C4-2B (cell line): ENCODE measurements around the gene SLC38A1.

ENCODE experiments used
- H3K27ac ChIP-seq: fragments of 450-650 bp; 2 replicates; pipeline ENCODE4 v1.5.1; 2017
- ZFX ChIP-seq: fragments of 450-650 bp; IDR thresholded peaks from 2 replicates; pipeline ENCODE4 v1.6.1; 2017
- TF ChIP-seq, protein P1 (sequence below): fragments of 450-650 bp; conservative IDR thresholded peaks from 2 replicates; pipeline ENCODE4 v1.5.1; 2017; ENCODE audit warnings: mild to moderate bottlenecking

SLC38A1 gene

DNA sequence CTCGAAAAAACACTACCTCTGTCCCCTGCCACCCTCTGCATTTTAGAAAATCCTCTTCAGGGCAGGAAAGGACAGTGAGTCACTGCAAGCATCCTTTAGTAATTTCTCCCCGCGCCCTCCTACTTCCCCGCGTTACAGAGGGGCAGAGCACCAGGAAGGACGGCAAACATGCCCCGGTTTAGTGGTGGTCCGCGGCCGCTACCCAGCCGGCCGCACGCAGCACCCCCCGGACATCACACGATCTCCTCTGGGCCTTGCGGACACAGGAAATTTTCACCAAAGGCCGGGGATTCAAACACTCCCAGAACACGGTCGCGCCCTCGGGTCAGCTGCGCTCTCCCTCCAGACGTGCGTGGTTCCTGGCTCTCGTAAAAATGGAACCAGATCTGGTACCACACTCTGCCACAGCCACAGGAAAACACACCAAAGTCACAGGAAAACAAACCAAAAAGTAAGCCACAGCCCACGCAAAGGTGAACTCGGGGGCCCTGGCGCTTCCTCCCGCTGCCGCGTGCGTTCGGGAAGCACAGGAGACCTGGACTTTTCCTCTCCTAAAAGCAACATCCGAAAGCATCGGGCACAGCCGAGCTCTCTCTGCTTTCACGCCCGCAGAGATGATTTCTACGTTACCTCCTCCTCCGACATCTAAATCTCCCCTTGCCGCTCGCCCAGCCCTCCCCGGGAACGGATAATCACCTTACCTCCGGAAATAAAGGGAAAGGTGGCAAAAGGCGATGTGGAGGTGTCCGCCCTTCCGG is 839 bp downstream of the SLC38A1 start:
- H3K27ac ChIP-seq, result peak overlapping the region; percentile 92
- TF ChIP-seq ZFX, result no peak
- TF ChIP-seq, protein P1, sequence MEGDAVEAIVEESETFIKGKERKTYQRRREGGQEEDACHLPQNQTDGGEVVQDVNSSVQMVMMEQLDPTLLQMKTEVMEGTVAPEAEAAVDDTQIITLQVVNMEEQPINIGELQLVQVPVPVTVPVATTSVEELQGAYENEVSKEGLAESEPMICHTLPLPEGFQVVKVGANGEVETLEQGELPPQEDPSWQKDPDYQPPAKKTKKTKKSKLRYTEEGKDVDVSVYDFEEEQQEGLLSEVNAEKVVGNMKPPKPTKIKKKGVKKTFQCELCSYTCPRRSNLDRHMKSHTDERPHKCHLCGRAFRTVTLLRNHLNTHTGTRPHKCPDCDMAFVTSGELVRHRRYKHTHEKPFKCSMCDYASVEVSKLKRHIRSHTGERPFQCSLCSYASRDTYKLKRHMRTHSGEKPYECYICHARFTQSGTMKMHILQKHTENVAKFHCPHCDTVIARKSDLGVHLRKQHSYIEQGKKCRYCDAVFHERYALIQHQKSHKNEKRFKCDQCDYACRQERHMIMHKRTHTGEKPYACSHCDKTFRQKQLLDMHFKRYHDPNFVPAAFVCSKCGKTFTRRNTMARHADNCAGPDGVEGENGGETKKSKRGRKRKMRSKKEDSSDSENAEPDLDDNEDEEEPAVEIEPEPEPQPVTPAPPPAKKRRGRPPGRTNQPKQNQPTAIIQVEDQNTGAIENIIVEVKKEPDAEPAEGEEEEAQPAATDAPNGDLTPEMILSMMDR, result no peak

DNA sequence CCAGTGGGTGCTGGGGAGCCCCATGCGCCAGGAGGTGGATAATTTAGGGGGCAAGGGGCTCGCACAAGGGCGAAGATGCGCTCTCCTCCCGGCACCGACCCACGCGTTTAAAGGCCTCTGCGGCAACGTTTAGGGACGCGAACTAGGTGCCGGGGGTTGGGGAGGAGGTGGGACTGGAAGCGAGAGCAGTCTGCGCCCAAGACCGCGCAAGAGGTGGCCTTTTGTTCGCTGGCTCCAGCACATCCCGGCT is 1.3 kb downstream of the SLC38A1 start:
- H3K27ac ChIP-seq, result peak overlapping the region; percentile 92
- TF ChIP-seq, protein P1, result no peak
- TF ChIP-seq ZFX, result no peak

DNA sequence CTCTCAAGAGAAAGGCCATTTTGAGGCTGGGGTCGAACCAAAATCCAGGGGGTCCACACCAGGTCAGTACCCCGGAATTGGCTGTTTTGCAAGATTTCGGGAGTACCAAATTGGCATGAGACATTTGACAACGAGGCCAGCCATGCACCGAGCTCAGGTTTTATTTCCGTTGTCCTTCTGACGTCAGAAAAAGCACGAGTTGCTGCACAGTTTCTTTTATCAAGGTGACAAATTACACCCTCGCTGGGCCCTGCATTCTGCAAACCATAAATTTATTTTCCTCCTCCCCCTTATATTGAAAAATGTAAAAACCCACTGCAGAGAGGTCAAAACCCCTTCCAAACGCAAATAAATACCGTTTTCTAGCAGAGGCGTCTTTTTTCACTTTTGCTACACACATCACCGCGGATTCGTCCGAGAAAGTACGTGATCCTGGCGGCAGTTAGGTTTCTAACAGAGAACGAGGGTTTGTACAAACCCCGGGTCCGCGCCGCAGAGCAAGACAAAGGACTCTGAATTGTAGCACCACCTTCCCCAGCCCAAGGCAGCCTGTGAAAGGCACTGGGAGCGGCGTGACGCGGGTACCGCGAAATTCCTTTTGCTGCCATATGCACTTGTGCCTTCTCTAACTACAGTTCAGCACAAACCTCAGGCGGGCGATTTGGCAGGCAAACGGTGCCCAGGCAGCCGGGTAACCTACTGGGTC is 1.8 kb downstream of the SLC38A1 start:
- peak overlapping the region; percentile 92 for H3K27ac ChIP-seq
- no peak for TF ChIP-seq ZFX
- TF ChIP-seq, protein P1, result no peak

DNA sequence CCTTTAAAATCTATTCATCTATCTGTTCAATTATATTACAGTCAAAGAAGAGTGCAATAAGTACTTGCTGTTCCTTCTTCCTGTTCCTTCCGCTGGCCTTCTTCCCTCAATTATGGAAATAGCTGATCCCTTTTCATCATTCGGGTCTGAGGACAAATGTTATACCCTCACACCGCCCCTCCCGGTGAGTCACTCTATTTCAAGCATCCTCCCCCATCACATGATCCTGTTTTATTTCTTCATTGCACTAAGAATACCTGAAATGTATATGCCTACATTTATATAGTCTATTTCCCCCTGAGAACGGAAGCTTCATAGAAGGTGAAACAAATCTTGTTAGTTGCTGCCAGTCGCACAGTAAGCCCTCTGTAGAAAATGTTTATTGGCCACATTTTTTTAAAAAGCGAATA is 2.5 kb downstream of the SLC38A1 start:
- peak overlapping the region; percentile 92 for H3K27ac ChIP-seq
- TF ChIP-seq, protein P1, result no peak
- no peak for TF ChIP-seq ZFX

DNA sequence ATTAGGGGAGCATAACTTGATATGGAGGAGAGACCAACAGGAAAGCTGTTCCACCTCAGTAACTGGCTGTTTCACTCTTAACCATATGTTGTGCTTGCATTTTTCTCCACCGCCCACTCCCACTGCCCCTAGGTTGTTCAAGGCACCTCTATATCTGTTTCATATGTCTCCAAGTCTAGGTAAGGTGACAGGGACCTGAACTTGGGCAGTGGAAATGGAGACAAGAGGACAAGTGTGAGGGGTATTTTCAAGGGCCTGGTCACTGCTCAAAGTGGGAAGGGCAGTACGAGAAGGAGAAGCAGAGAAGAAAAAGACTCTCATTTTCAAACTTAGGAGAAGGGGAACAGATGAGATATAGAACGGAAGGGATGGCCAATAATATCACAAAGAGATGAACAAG is 3.1 kb downstream of the SLC38A1 start:
- no peak overlapping the region for H3K27ac ChIP-seq
- TF ChIP-seq ZFX, result no peak
- TF ChIP-seq, protein P1, result no peak

DNA sequence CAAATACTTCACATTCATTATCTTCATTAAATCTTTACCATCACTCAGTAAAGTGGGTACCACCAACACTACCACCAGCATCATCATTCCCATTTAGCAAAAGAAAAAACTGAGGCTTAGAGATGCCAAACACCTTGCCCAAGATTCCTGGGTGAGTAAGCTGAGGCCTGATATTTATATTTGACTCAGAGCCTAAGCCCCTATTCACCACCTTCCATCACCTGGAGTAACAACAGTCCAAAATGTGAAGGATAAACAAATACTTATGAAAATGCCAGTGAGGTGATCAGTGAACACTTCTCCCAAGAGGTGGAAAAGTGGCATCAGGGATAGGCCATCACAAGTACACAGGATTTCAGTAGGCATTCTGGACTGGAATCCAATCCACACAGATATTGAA is 3.7 kb downstream of the SLC38A1 start:
- H3K27ac ChIP-seq, result no peak overlapping the region
- no peak for TF ChIP-seq ZFX
- TF ChIP-seq, protein P1, result no peak

DNA sequence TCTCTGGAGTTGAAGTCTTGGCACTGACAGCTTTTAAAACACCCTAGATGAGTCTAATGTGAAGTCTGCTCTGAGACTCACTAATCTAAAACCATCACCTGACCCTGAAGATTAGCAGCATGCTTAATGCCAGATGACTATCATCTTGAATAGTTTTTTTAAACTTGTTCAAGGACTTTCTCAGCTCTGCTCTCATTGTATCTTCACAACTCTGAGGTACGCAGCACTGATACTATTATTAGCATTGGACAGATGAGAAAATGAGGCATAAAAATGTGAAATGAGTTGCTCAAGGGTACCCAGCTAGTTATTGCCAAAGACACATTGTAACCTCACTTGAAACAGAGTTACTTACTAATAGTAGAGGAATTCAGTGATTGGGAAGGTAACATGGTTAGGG is 4.8 kb downstream of the SLC38A1 start:
- H3K27ac ChIP-seq, result no peak overlapping the region
- TF ChIP-seq ZFX, result no peak
- TF ChIP-seq, protein P1, result no peak
